GM19395 (cell line): ENCODE measurements around the gene PLA2G2C.

Source experiments
- ATAC-seq: cut with Tn5 transposase; IDR thresholded peaks from one replicate; pipeline ENCODE4 v1.9.1; 2021; ENCODE audit warnings: mild to moderate bottlenecking, moderate library complexity; ENCODE audit not compliant: unreplicated experiment

PLA2G2C gene

DNA sequence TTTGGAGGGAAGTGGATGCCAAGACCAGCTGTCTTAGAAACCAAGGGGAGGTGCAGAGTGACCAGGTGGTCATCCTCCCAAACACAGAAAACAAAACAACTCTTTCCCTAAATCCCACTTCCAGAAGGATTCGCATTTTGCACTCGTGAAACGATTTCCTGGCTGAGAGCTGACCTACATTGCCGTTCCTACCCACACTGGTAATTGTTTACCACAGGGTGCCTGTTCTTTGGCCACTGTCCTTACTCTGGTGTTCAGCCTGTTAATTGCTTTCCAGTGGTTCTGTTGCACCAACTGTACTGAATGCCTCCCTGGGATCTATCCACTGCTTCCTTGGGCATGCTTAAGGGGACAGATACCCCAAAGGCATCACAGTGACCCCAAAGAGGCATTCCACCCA is 23.2 kb upstream of the PLA2G2C start:
- no peak for ATAC-seq

DNA sequence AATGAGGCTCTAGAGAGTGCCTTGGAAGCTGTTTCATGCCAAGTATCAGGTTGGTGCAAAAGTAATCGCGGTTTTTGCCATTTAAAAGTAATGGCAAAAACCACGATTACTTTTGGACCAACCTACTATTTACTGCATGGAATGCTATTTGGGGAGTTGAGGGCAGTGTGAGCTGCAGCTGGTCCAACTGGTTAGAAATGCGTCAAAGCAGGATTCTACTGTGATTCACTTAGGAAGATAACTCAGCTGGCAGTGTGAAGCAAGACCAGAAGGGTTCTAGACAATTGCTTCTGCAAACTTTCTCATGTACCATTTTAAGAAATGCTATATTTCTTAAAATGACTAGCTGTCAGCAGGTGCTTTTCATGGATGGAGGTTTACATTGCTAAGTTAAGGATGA is 21.2 kb upstream of the PLA2G2C start:
- no peak for ATAC-seq

DNA sequence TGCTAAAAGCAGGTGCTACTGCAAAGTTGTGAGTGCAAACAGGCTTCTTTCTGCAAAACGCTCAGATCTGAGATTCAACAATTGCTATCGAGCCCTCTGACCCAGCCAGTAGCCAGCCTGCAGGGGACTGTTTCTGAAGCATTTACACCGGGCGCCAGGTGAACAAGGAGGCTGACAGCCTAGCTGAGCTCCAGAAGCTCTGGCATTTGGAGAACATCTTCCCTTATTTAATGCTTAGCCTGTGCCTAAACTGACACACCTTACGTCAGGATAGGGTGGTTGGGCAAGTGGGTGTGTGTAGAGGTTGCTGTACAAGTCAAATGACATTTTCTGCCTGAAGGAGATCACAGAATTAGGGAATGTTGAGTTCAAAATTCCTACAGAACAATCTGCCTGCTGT is 15.8 kb upstream of the PLA2G2C start:
- ATAC-seq = no peak

DNA sequence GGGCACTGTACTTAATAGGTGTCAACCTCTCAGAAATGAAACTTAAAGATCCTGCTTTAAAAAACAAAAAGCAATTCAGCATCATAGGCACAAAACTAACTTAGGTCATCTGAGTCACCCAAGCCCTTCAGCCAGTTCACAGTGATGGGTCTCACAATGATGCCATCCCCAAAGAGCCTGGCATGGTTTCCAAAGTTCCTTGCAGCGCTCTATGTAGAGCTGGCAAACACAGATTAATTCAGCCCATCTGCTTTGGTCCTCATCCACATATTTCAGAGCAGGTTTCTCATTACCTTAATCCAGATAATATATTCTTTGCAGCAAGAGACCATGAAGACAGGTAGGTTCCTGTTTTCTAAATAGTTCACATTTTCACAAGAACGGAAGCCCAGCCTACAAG is 14.6 kb upstream of the PLA2G2C start:
- ATAC-seq = no peak

DNA sequence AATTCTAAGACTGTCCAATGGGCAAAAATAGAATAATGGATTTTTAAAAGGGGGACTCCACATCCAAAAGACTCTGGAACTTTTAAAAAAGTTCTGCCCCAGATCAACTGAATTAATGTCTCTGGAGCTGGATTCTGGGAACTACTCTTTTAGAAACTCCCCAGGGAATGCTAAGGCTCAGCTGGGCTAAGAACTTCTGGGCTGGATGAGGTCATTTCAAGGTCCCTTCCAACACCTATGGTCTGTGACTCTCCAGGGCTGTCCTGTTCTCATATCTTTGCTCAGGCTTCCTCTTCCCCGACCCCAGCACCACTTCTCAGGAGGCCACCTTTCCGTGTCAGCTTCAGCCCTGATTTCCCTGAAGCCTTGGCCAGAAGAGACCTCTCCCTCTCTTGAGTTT is 13.5 kb upstream of the PLA2G2C start:
- ATAC-seq = no peak

DNA sequence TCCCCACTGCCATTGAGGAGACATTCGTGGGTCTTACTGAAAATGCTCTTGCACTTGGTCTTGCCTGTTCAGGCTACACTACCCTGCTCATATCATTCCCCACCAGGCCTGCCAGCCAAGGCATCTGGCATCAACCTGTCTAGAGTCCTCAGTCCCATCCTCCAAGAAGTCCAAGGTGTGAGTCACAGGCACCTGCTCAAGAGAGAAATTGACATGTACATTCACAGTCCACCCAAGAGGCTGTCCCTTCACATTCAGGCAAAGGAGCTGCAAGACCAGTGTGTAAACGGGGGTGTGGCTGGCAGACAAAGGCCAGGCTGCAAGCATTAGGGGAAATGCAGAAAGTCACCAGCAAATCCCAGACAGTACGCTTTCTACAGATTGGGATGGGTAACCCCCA is 13.1 kb upstream of the PLA2G2C start:
- ATAC-seq = no peak

DNA sequence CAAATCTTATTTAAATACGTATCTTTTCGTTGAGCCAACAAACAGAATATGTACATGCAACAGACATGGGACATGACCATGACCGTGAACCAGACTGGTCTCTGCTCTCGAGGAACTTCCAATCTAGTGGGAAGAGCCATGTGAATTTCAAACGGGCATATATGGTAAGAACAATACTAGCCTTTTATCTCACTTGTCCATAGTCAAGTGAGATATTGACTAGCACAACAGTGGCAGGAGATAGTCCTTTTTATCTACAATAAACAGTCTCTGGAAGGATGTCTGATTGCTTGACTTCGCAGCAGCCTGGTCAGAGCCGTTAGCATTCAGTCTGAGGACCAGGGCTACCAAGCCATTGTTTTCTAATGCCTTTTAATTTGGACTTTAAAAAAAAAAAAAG is 12.6 kb upstream of the PLA2G2C start:
- no peak for ATAC-seq

DNA sequence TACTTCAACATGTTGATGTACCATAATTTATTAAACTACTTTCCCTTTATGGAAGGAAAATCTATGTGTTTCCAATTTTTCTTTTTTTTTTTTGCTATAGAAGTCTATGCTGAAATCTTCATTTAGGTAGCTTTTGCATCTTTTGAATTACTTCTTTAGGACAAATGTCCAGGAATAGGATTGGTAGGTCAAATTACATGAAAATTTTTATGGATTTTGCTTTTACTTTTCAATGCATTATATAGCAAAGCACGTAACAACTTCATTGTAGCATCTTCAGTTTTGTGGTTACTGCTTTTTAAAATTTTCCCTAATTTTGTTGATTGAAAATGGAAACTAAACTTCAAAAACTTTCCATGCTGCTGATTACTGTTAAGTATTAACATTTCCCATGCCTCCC is 12.0 kb upstream of the PLA2G2C start:
- no peak for ATAC-seq

DNA sequence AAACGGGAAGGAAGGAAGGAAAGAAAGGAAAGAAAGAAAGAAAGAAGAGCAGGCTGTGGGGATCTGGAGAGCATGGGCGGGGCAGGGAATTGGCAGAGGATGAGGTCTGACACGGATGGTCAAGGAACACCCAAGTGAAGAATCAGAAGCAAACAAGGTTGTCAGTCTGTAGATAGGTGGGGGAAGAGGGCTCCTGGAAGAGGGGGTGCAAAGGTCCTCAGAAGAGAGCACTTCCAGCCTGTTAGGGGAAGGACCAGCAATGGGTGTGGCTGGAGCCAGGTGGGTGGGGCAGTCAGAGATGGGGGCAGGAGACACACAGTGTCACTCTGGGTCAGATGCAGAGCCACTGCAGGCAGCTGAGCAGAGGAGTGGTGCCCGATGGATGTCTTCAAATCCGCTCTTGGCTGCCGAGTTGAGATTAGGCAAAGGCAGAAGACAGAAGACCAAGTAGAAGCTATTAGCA is 11.0 kb upstream of the PLA2G2C start:
- no peak for ATAC-seq

DNA sequence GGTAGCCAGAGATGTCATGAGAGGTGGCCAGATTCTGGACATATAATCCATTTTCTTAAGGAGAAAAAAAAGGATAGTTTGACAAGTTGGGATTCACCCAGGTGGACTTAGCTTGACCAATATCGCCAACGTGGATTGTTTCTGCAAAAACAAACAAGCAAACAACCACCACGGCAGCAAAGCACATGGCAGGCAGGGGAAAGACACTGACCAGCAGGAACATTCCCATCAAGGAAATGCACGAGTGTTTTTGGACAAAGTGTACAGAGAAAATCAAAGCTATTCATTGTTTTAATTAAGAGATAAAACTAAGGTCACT is 9.1 kb upstream of the PLA2G2C start:
- no peak for ATAC-seq

DNA sequence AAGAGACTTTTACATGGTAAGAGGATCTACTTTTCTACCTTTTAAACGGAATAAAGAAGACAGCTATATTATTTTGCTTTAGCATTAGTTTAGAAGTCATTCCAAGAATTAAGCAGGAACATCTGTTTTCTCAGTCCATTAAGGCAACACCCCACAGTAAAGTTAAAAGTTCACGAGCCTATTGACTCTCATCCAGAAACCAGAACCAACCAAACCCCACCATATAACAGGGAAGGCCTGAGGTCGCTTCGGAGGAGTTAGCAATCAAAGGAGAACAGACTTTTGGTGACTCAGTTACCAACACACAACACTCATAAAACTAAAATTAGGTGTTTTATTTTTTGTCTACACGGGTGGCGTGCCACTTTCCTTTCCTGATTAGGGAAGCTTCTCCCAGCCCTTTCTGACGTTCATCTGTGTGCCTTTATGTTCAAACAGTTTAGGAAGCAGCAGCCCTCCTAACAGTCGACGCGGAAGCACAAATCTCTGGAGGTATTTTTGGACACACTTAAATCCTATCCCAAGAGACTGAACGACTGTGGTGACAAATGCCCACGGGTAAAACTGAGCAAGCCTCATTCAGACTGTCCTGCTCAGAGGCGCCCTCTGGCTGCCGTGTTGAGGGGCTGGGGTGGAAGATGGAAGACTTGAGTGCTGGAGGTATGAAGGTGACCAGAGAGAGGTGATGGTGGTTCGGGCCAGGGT is 8.6 kb upstream of the PLA2G2C start:
- no peak for ATAC-seq

DNA sequence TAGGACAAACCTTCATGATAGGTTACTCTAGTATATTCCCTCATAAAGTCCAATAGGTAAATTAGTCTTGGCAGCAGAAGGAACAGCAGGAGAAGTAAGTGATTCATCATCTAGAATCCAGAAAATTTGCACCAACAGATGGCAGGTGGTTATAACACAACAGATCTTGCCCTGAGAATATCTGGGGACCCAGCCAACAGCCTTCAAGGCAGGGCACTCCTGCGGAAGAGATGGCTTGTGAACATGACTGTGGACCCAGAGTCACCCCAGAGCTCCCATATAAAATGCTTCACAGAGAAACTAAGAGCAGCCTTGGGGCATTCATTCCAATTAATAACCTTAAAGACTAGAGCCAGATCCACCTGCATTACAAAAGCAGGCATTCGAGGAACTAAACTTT is 7.9 kb upstream of the PLA2G2C start:
- ATAC-seq = no peak

DNA sequence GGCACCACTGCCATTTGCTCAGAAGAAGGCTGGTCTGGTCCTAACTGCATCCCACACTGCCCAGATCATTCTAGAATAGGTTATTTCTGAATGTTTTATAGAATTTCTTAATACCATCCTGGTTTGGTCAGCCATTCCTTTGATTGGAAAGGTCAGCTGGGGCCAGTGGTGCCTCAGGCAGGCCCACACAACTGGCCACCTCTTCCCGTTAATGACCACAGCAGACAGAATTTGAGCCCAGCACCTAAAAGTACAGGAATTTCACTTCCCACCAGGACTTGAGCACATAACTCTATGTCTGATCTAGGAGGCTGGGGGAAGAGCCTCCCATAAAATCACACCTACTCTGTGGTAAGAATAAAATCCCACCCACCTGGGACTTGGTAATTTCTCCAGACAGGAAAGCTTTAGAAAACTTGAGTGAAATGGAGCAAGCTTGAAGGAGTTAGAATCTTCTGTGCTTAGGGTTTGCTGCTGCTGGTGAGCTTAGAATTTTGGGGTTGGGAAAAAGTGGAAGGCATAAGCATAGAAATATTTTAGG is 6.6 kb upstream of the PLA2G2C start:
- no peak for ATAC-seq

DNA sequence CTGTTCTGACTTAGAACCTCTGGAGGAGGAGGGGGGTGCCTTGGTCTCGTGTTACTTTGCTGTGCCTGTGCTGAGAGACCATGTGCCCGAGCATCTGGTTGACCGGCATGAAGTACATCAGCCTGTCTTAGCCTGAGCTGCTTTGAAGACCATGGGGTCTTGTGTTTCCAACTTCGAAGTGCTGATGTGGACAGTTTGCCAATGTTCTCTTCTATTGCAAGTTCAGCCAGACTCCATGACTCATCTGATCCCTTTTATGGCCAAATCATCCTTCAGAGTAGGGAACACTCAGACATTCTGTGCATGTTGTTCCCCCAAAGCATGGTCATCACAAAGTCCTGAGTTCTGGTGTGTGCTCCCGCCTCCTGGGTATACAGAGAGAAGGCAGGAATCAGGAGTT is 6.0 kb upstream of the PLA2G2C start:
- ATAC-seq = no peak

DNA sequence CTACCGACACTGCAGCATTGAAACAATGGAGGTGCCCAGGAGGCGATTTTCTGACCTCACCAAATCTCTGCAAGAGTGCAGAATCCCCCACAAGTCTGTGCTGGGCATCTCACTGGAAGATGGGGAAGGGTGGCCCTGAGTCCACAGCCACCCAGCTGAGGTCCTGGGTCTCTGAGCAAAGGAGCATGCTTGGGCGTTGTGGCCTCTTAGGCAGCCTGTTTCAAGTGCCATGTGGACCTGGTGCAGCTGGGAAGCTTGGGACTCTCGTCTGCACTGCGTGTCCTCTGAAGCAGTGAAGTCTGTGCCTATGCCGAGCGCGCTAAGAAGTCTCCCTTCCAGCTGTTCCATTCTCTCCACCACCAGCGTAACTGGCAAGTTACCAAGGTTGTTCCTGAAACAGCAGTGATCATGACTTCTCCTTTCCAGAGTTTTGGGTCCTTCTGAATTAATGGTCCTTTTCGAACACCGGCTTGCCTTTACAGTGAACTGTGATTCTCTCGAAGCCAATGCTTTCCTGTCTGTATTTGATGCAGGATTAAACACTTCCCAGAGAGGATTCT is 5.0 kb upstream of the PLA2G2C start:
- ATAC-seq = no peak

DNA sequence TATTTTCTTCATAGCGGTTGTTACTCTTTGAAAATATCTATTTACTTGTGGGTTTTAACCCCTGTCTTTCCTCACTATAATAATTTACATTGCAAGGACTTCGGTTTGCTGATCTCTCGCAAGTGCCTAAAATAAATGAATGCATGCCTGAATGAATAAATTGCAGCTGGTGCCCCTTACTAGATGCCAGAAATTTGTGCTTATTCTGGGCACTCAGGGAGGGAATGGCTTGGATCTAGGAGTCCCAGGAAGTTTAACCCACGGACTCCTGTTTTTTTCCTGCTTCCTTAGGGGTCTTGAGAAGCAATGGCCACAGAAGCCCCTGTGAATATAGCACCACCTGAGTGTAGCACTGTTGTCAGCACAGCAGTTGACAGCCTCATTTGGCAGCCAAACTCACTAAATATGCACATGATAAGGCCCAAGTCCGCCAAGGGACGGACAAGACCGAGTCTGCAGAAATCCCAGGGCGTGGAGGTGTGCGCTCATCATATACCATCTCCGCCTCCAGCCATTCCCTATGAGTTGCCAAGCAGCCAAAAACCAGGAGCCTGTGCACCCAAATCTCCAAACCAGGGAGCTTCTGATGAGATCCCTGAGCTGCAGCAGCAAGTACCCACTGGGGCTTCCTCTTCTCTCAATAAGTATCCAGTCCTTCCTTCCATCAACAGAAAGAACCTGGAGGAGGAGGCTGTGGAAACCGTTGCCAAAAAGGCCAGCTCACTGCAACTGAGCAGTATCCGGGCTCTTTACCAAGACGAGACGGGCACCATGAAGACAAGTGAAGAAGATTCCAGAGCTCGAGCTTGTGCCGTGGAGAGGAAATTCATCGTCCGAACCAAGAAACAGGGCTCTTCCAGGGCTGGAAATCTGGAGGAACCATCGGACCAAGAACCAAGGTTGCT is 4.2 kb upstream of the PLA2G2C start:
- no peak for ATAC-seq

DNA sequence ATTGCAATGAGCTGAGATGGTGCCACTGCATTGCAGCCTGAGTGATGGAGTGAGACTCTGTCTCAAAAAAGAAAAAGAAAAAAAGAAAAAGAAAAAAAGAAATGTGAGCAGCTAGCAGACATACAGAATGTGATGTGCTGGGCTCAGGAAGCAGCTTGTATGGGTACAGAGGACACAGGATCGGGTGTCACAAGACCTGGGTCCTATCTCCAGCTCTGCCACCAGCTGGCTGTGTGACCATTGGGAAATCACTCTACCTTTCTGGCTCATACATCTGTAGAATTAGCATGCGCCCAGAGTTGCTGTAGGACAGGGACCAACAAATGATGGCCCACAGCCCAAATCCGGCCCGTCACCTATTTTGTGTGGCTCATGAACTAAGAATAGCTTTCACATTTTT is 3.3 kb upstream of the PLA2G2C start:
- no peak for ATAC-seq

DNA sequence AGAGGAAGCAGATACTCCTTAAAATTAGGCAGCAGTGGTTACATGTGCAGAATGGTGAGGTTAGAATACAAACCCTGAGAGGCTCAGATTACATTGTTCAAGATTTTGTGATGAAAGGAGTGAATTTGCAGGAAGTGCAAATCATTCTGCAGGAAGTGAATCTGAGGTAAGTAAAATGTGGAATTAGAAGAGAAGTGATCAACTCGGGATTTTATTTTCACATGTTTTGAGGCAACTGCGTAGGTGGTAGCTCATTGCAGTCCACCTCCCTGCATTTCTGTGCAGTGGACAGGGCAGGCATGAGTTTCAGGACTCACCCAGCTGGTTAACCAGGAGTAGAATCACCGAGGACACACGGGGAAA is 2.1 kb upstream of the PLA2G2C start:
- no peak for ATAC-seq

DNA sequence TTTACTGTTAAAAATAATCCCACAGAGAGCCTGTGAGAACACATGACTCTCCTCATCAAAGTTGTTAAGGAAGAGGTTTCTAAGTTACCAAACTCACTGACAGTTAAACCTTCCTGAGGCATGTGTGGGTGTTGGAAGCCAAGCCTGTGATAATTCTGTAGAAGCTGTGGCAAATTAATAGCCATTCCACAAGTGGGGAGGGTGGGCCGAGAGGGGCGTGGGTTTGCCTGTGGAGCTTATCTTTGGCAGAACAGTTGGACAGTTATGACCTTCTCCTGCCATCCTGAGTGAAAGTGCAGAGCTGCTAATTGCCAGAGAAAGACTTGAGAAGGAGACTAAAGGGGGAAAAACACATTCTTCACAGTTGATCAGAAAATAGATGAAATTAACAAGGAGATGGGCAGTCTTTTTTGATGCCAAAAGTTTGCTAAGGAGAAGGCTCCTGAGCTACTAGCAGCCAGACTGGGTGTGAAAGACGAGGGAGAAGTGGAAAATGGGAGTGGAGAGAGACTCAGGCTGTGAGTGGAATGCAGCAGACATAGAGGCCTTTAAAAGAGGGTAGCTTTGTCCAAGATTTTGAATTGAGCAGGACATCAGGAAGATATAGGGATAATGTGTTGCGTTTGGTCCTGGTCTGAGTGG is 1.6 kb upstream of the PLA2G2C start:
- no peak for ATAC-seq

DNA sequence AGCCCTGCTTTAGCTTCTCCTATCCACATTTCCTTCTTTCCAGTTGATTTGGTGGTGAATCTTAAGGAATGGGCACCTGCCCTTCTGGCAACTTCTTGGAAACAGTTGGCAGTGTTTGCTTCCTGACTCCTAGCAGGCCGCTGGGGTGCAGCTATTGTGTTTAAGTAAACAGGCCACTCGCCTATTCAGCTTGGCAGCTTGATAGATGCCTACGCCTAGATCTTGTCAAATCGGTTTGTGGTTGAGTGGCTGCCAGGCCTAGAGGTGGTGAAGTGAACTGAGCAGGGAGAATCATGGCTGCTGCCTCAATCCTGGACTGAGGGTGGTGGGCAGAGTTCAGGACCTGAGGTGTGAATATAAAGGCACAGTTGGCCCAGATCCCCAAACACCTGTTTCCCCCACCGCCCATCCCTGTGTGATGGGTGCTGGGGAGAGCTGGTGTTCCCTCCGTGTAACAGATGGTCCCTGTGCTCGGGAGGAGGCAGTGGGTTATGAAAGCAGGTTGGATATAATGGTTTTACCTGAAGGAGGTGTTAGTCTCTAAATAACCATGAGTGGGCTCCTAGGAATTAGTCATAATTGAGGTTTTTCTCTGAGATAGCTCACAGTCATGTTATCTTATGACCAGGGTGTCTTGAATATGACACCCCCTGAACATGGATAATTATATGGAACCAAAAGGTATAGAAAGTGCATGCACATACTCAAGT is 940 bp upstream of the PLA2G2C start:
- ATAC-seq = no peak
